Right lobe of liver (tissue), 6 donors: ENCODE measurements around the gene COMMD10. TPM values are rescaled to one million over a fixed set of nuclear protein-coding genes. Genes with fewer than 3 reads are reported as not detected.
"Not testable (repeated sequence)": the region's sequence is repeated elsewhere in the genome, so short reads cannot be mapped to it uniquely, and the experiment has no call there.

ENCODE experiments used
- ATAC-seq, 4 donors: fragments of 200-7000 bp; cut with Tn5 transposase; one replicate each; pipeline ENCODE4 v1.9.1; 2020; ENCODE audit warnings: mild to moderate bottlenecking in 4 of 4, moderate library complexity in 4 of 4
- DNase-seq, 3 donors: peaks; one replicate each; pipeline ENCODE4 v3.0.0-alpha.2; 2020
- H3K27ac ChIP-seq, 3 donors: fragments of 200-600 bp; one replicate each; pipeline ENCODE4 v1.8.0; 2022
- H3K27me3 ChIP-seq, 2 donors: fragments of 200-600 bp; one replicate each; pipeline ENCODE4 v1.8.0; 2022
- H3K36me3 ChIP-seq, 4 donors: fragments of 200-600 bp; sonication (generic) in 1 of 4; one replicate each; pipeline versions ENCODE4 v1.5.1 to v1.8.0; 2017 to 2022; ENCODE audit warnings: control low read depth in 1 of 4
- H3K4me1 ChIP-seq, 4 donors: fragments of 200-600 bp; sonication (generic) in 1 of 4; one replicate each; pipeline versions ENCODE4 v1.5.1 to v1.8.0; 2017 to 2022; ENCODE audit warnings: control low read depth in 1 of 4
- H3K4me3 ChIP-seq, 3 donors: fragments of 200-600 bp; one replicate each; pipeline ENCODE4 v1.8.0; 2022
- H3K9me3 ChIP-seq, 4 donors: fragments of 200-600 bp; sonication (generic) in 1 of 4; one replicate each; pipeline versions ENCODE4 v1.5.1 to v1.8.0; 2017 to 2022; ENCODE audit warnings: control low read depth in 1 of 4
- CTCF ChIP-seq, 4 donors: fragments of 200-600 bp in 3 of 4; fragments of 450-650 bp in 1 of 4; IDR thresholded peaks; one replicate each; pipeline versions ENCODE4 v1.5.1 to v1.8.0; 2016 to 2022; ENCODE audit warnings: antibody characterized with exemption in 4 of 4, mild to moderate bottlenecking in 2 of 4
- POLR2A ChIP-seq: fragments of 450-650 bp; IDR thresholded peaks from one replicate; pipeline ENCODE4 v1.6.1; 2017; ENCODE audit warnings: antibody characterized with exemption, mild to moderate bottlenecking
- WGBS: methylation state at CpG from one replicate; pipeline ENCODE4 v1.1.6; 2018; ENCODE audit warnings: low coverage, low lambda C conversion rate; ENCODE audit not compliant: insufficient coverage; ENCODE audit errors: missing lambda C conversion rate; 5-methylcytosine and 5-hydroxymethylcytosine counted together
- intact Hi-C, 2 donors: fragments of 100-400 bp; cut with DNase I; formaldehyde crosslinking; loops; one replicate each; pipeline versions ENCODE4 v1.11.2 to v1.14.1; 2022
- total RNA-seq, 6 experiments: library from RNA; depleted of rRNA in 2 of 6; stranded (reverse); fragments of >200 nt in 2 of 6; fragmentation: NEBNext Ultra II Directional in 3 of 6; extraction: Animal tissue kit (Norgen Biotek cat#: 25700) in 3 of 6; gene quantifications; one replicate each; pipeline versions ENCODE4 v1.1.0 to v1.2.4, GENCODE V29; 2016 to 2023
- donor health status: DM: no; HTN: yes; CAD: no.
- donor health status: DM: no; HTN: no; CAD: no.
- donor health status: DM: no; HTN: no; CAD: no.
- donor health status: DM: no; HTN: yes; CAD: no.
- donor health status: DM: no; HTN: yes; CAD: no.

Gene COMMD10
- total RNA-seq, 6 experiments from 2014 or later = 11.1 to 16.2 (median 14.4) TPM

DNA sequence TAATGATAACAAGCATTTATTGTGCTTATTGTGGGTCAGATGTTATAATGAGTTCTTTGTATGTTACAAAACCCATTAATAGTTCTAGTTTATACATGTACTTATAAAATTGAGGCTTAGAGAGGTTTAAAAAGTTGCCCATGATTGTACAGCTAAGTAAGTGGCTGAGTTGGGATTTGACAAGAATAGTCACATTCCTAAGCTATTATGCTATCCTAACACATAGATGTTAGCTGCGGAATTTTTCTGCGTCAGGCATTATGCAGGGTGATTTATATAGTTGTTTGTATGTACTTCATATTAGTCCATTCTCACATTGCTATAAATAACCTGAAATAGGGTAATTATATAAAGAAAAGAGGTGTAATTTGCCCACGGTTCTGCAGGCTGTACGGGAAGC is 12.5 kb downstream of the COMMD10 start:
- no peak for ATAC-seq
- no peak for DNase-seq
- Histone ChIP-seq H3K27ac (no peak overlapping the region), H3K36me3 (peaks cover 0 to 34% (median 3%) of the 10 kb centered on the region in 4 donors), H3K9me3 (no peaks in the 10 kb centered on the region), H3K4me1 (no peaks in the 10 kb centered on the region), H3K4me3 (no peak overlapping the region), H3K27me3 (no peaks in the 10 kb centered on the region)
- intact Hi-C loops = no loop called here
- 96% methylated on average over 4 of the region's 4 CpGs for WGBS
- TF ChIP-seq CTCF (IDR thresholded peaks at IDR 0.05) (no peak), POLR2A (no peak)

DNA sequence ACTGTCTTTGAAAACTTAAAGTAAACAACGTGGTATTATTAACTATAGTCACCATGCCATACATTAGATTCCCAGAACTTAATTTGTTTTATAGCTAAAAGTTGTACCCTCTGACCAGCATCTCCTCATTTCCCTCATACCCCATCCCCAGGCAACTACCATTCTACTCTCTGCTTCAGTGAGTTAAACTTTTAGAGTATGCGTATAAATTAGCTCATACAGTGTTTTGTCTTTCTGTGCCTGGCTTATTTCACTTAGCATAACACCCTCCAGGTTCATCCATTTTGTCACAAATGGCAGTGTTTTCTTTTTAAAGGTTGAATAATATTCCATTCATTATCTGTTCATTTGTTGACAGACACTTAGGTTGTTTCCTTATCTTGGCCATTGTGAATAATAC is 14.2 kb downstream of the COMMD10 start:
- Histone ChIP-seq H3K4me1 (no peaks in the 10 kb centered on the region), H3K36me3 (peaks cover 0 to 17% (median 0%) of the 10 kb centered on the region in 4 donors), H3K27me3 (no peaks in the 10 kb centered on the region), H3K27ac (no peak overlapping the region), H3K4me3 (no peak overlapping the region), H3K9me3 (no peaks in the 10 kb centered on the region)
- no peak for ATAC-seq
- DNase-seq = no peak
- TF ChIP-seq POLR2A (no peak), CTCF (IDR thresholded peaks at IDR 0.05) (no peak)
- WGBS = 92% methylated on average over 2 of the region's 2 CpGs
- intact Hi-C loops = no loop called here

DNA sequence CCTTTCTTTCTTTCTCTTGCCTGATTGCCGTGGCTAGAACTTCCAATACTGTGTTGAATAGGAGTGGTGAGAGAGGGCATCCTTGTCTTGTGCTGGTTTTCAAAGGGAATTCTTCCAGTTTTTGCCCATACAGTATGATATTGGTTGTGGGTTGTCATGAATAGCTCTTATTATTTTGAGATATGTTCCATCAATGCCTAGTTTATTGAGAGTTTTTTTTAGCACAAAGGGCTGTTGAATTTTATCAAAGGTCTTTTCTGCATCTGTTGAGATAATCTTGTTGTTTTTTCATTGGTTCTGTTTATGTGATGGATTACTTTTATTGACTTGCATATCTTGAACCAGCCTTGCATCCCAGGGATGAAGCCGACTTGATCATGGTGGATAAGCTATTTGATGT is 20.1 kb downstream of the COMMD10 start:
- 100% methylated on average over 2 of the region's 2 CpGs for WGBS
- H3K4me1 ChIP-seq, H3K27ac ChIP-seq, H3K27me3 ChIP-seq, H3K4me3 ChIP-seq, H3K36me3 ChIP-seq, ATAC-seq, H3K9me3 ChIP-seq, intact Hi-C loops, DNase-seq: not testable (repeated sequence)

DNA sequence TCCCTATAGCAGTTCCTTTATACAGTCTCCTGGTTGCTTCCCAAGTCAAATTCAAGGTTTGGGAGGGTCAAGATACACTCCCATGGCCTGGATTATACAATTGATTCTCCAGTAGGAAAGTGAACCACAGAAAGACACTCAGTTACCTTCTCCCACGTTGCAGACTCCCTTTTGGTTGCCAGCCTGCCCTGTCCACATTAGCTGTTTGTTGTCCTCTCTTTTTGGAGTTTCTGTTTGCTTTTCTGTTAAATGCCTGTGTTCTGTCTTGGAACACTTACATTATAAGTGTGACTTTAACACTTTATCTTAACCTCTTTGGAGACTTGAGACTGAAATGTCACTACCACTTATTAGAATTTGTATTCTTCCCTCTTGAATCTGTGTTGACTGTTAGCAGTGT is 30.3 kb downstream of the COMMD10 start:
- ATAC-seq = peak in 3 of 4 donors; percentile 37 to 46 (median 43)
- no peak overlapping the region for H3K4me3 ChIP-seq
- H3K27ac ChIP-seq = no peak overlapping the region
- H3K36me3 ChIP-seq = no peaks in the 10 kb centered on the region
- H3K27me3 ChIP-seq = no peaks in the 10 kb centered on the region
- TF ChIP-seq POLR2A (no peak), CTCF (IDR thresholded peaks at IDR 0.05) (no peak)
- WGBS = 20% methylated on average over 1 of the region's 1 CpG
- no peaks in the 10 kb centered on the region for H3K4me1 ChIP-seq
- intact Hi-C loops = no loop called here
- H3K9me3 ChIP-seq = no peaks in the 10 kb centered on the region
- no peak for DNase-seq

- no peaks in the 10 kb centered on the region for H3K4me1 ChIP-seq
- no peak for TF ChIP-seq CTCF (IDR thresholded peaks at IDR 0.05)
- no peak for TF ChIP-seq POLR2A
- H3K9me3 ChIP-seq = no peaks in the 10 kb centered on the region
- intact Hi-C loops = loop anchor here in 1 of 2 donors (10.0 kb wide), 1 partner anchor 314 kb away; no protein-coding TSS in a partner anchor
- WGBS = 54% methylated on average over 2 of the region's 2 CpGs
- no peak overlapping the region for H3K27ac ChIP-seq
- DNase-seq (no peak), ATAC-seq (no peak)
- no peaks in the 10 kb centered on the region for H3K36me3 ChIP-seq
- no peak overlapping the region for H3K4me3 ChIP-seq
- H3K27me3 ChIP-seq = no peaks in the 10 kb centered on the region
These were observed 45.6 kb downstream of the COMMD10 start for GRCh38 chr5:116130471-116130870.
